HepG2 (cell line): Measurements from ENCODE around the gene CLDN14. TPM values are rescaled to one million over a fixed set of nuclear protein-coding genes. Genes with fewer than 3 reads are reported as not detected.

Experiments
- ATM ChIP-seq: fragments of 450-650 bp; IDR thresholded peaks from 2 replicates; pipeline ENCODE4 v1.7.1; 2017; ENCODE audit warnings: mild to moderate bottlenecking, borderline replicate concordance
- CHD2 ChIP-seq: IDR thresholded peaks from 2 replicates; pipeline ENCODE4 v1.6.1; 2011; ENCODE audit warnings: low read depth, low read length, improper control_type of control experiment
- KDM3A ChIP-seq: IDR thresholded peaks from 2 replicates; pipeline ENCODE4 v1.6.1; 2018; ENCODE audit warnings: low read depth, missing compliant biosample characterization
- MATR3 ChIP-seq: sonication (generic); formaldehyde crosslinking; IDR thresholded peaks from 2 replicates; pipeline ENCODE4 v1.4.0; 2020; ENCODE audit warnings: missing genetic modification reagents
- NKX3-1 ChIP-seq: sonication (generic); formaldehyde crosslinking; IDR thresholded peaks from 2 replicates; pipeline ENCODE4 v1.5.0; 2020; ENCODE audit warnings: missing genetic modification reagents
- NR2C2 ChIP-seq: sonication (generic); formaldehyde crosslinking; IDR thresholded peaks from 2 replicates; pipeline ENCODE4 v1.4.0; 2020; ENCODE audit warnings: missing genetic modification reagents, mild to moderate bottlenecking, moderate library complexity, borderline replicate concordance
- SUZ12 ChIP-seq: fragments of 150-350 bp; IDR thresholded peaks from 2 replicates; pipeline ENCODE4 v1.6.1; 2014; ENCODE audit warnings: low read depth, low read length
- UBTF ChIP-seq: sonication (generic); formaldehyde crosslinking; IDR thresholded peaks from 2 replicates; pipeline ENCODE4 v1.4.0; 2020; ENCODE audit warnings: mild to moderate bottlenecking, missing genetic modification reagents
- ZNF318 ChIP-seq: sonication (generic); formaldehyde crosslinking; IDR thresholded peaks from 2 replicates; pipeline ENCODE4 v1.4.0; 2020; ENCODE audit warnings: mild to moderate bottlenecking, missing genetic modification reagents
- ZNF496 ChIP-seq: sonication (generic); formaldehyde crosslinking; IDR thresholded peaks from 2 replicates; pipeline ENCODE4 v1.8.1; 2023; ENCODE audit warnings: mild to moderate bottlenecking, moderate library complexity, missing genetic modification reagents; ENCODE audit not compliant: insufficient replicate concordance
- ZNF720 ChIP-seq: sonication (generic); formaldehyde crosslinking; IDR thresholded peaks from 2 replicates; pipeline ENCODE4 v1.4.0; 2020; ENCODE audit warnings: missing genetic modification reagents
- polyA plus RNA-seq, 8 experiments: library from polyadenylated mRNA; depleted of rRNA in 3 of 8; stranded (reverse) in 7 of 8; unstranded in 1 of 8; fragments of >200 nt; fragmentation: Illumina TruSeq in 4 of 8; extraction: Trizol in 4 of 8; gene quantifications; 2 replicates each; pipeline versions ENCODE4 v1.2.1 to v1.2.3, GENCODE V29; 2011 to 2016; ENCODE audit warnings: low read depth in 4 of 8, missing spikeins in 1 of 8, mixed read lengths in 1 of 8; ENCODE audit not compliant: insufficient read depth in 1 of 8
- total RNA-seq, 5 experiments: library from RNA; depleted of rRNA; stranded (reverse); fragments of >200 nt; fragmentation: Illumina TruSeq; extraction: Trizol; gene quantifications; 2 replicates each; pipeline ENCODE4 v1.2.3, GENCODE V29; 2016; ENCODE audit warnings: low read depth in 1 of 5
- TF ChIP-seq, protein P1 (sequence below): sonication (generic); formaldehyde crosslinking; IDR thresholded peaks from 2 replicates; pipeline ENCODE4 v1.4.0; 2020; ENCODE audit warnings: missing genetic modification reagents

The CLDN14 gene
- total and polyA plus RNA-seq, 2 of the 13 experiments (the other 11 are each of a cell fraction or from before 2014, with no cell fraction given) = 1.1 to 1.4 TPM

GRCh38 chr21:36479415-36480402, at the start of gene CLDN14 (continued):
- TF ChIP-seq KDM3A (no peak), CHD2 (no peak), MATR3 (CRISPR knock-in tag) (no peak), ATM (no peak), SUZ12 (no peak), ZNF496 (no peak), UBTF (CRISPR knock-in tag) (peak; percentile 75), ZNF318 (0 out of 2 replicates have a peak, but pooled peaks have one; percentile 36), NKX3-1 (CRISPR knock-in tag) (no peak), NR2C2 (CRISPR knock-in tag) (peak; percentile 92), ZNF720 (CRISPR knock-in tag) (no peak)
- TF ChIP-seq, protein P1, sequence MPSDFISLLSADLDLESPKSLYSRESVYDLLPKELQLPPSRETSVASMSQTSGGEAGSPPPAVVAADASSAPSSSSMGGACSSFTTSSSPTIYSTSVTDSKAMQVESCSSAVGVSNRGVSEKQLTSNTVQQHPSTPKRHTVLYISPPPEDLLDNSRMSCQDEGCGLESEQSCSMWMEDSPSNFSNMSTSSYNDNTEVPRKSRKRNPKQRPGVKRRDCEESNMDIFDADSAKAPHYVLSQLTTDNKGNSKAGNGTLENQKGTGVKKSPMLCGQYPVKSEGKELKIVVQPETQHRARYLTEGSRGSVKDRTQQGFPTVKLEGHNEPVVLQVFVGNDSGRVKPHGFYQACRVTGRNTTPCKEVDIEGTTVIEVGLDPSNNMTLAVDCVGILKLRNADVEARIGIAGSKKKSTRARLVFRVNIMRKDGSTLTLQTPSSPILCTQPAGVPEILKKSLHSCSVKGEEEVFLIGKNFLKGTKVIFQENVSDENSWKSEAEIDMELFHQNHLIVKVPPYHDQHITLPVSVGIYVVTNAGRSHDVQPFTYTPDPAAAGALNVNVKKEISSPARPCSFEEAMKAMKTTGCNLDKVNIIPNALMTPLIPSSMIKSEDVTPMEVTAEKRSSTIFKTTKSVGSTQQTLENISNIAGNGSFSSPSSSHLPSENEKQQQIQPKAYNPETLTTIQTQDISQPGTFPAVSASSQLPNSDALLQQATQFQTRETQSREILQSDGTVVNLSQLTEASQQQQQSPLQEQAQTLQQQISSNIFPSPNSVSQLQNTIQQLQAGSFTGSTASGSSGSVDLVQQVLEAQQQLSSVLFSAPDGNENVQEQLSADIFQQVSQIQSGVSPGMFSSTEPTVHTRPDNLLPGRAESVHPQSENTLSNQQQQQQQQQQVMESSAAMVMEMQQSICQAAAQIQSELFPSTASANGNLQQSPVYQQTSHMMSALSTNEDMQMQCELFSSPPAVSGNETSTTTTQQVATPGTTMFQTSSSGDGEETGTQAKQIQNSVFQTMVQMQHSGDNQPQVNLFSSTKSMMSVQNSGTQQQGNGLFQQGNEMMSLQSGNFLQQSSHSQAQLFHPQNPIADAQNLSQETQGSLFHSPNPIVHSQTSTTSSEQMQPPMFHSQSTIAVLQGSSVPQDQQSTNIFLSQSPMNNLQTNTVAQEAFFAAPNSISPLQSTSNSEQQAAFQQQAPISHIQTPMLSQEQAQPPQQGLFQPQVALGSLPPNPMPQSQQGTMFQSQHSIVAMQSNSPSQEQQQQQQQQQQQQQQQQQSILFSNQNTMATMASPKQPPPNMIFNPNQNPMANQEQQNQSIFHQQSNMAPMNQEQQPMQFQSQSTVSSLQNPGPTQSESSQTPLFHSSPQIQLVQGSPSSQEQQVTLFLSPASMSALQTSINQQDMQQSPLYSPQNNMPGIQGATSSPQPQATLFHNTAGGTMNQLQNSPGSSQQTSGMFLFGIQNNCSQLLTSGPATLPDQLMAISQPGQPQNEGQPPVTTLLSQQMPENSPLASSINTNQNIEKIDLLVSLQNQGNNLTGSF = no peak
